ENCODE data around the gene DGLUCY.

DGLUCY gene

DNA sequence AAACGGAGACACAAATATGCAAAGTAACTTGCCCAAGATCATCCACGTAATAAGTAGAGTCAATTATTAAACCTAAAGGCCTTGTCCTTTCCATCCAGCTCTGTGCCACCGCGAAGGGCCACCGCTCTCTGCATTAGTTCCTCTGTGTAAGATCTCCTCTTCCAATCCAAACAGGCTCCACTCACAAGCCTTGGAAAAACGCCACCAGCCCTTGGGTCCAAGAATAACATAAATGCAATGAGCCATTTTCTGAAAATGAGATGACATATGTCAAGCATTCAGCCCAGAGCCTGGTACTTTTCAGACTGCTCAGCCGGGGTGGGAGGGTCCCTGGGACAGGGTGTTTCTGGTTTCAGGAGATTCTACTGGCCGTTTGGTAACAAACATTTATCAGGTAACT is 30.0 kb downstream of the DGLUCY start:
- Histone ChIP-seq H3K36me3 (replicated peaks) (no peaks in the 10 kb centered on the region), H3K27ac (no peak overlapping the region), H3K27me3 (replicated peaks) (no peaks in the 10 kb centered on the region), H3K4me3 (ENCODE audit: low read depth, low read length) (no peak overlapping the region)
- TF ChIP-seq, protein P1, sequence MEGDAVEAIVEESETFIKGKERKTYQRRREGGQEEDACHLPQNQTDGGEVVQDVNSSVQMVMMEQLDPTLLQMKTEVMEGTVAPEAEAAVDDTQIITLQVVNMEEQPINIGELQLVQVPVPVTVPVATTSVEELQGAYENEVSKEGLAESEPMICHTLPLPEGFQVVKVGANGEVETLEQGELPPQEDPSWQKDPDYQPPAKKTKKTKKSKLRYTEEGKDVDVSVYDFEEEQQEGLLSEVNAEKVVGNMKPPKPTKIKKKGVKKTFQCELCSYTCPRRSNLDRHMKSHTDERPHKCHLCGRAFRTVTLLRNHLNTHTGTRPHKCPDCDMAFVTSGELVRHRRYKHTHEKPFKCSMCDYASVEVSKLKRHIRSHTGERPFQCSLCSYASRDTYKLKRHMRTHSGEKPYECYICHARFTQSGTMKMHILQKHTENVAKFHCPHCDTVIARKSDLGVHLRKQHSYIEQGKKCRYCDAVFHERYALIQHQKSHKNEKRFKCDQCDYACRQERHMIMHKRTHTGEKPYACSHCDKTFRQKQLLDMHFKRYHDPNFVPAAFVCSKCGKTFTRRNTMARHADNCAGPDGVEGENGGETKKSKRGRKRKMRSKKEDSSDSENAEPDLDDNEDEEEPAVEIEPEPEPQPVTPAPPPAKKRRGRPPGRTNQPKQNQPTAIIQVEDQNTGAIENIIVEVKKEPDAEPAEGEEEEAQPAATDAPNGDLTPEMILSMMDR (IDR thresholded peaks at IDR 0.05; ENCODE audit: low read depth, low read length, missing control alignments): no peak
- DNase-seq: no peak
- in situ Hi-C loops (cut with HindIII; ENCODE audit: low pct_ligation_motif_present, low sequenced_read_pairs): no loop called here

DNA sequence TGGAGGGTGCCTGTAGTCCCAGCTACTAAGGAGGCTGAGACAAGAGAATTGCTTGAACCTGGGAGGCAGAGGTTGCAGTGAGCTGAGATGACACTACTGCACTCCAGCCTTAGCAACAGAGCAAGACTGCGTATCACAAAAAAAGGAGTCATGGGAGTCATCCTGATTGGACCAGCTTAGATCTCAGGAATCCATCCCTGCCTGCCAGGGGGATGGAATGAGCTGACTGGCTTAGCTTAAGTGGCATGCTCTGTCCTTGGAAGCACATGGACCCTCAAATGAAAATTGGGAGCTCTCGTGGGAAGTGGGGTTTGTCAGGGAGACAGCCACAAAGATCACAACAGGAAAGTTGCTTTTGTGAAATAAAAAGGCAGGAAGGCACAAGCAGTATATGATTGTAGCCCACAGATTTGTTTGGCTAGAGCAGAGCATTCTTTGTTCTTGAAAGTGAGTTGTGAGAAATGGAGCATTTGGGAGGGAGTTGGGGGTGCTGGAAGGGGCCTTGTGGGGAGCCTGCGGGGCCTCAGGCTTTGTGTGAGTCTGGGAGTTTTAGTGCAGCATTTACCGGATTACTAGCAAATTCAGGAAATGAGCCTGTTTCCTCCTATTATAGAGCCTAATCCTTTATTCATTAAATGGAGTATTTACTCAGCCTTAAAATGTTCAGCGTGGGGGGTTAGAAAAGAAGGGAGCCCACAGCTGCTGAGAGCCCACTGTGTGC is 30.7 kb downstream of the DGLUCY start:
- Histone ChIP-seq H3K27me3 (replicated peaks) (no peaks in the 10 kb centered on the region), H3K4me3 (ENCODE audit: low read depth, low read length) (no peak overlapping the region), H3K36me3 (replicated peaks) (no peaks in the 10 kb centered on the region), H3K27ac (no peak overlapping the region)
- in situ Hi-C loops (cut with HindIII; ENCODE audit: low pct_ligation_motif_present, low sequenced_read_pairs): no loop called here
- DNase-seq: peak; percentile 48
- TF ChIP-seq, protein P1 (IDR thresholded peaks at IDR 0.05; ENCODE audit: low read depth, low read length, missing control alignments): no peak

DNA sequence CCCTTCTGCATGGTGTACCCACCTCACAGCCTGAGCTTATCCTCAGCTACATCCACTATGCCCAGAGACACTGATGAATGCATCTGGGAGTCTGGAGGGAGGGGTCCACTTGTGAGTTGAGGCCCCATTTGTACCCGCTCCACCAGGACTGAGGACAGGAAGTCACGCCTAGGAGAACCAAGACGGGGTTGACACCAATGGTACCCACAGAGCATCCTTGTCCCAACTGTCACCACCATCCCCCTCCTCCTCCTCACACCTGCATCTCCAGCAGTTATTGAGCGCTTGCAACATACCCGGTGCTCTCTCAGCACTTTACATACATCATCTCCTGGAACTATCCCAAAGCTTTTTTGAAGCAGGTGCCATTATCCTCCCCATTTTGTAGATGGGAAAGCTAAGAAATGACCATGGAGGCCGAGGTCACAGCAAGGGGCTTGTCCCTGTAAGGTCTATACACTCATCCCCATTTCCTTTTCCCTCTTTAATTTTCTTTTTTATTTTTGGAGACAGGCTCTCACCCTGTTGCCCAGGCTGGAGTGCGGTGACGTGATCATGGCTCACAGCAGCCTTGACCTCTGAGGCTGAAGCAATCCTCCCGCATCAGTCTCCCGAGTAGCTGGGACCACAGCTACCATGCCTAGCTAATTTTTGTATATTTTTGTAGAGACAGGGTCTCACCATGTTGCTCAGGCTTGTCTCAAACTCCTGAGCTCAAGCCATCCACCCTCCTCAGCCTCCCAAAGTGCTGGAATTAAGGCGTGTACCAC is 31.7 kb downstream of the DGLUCY start:
- TF ChIP-seq, protein P1 (IDR thresholded peaks at IDR 0.05; ENCODE audit: low read depth, low read length, missing control alignments): no peak
- in situ Hi-C loops (cut with HindIII; ENCODE audit: low pct_ligation_motif_present, low sequenced_read_pairs): no loop called here
- Histone ChIP-seq H3K4me3 (ENCODE audit: low read depth, low read length) (no peak overlapping the region), H3K36me3 (replicated peaks) (no peaks in the 10 kb centered on the region), H3K27me3 (replicated peaks) (no peaks in the 10 kb centered on the region), H3K27ac (no peak overlapping the region)
- no peak for DNase-seq

DNA sequence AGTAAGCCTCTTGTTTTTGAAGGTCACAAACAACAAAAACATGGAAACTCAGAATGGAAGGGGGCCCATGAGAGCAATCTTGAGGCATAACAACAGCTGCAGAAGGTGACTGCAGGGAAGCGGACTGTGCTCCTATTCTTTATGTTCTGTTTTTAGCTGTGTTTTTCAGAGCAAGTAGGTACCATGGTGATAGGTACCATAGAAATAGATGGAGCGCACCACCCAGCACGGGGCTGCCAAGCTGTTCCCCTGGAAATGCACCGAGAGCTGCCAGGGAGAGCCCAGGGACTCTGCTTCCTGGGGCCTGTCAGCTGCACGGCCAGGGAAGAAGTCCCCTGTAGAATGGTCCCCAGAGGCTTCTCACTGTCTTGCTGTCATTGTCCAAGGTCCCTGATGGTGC is 32.8 kb downstream of the DGLUCY start:
- no peaks in the 10 kb centered on the region for H3K36me3 ChIP-seq (replicated peaks)
- no peak overlapping the region for H3K27ac ChIP-seq
- no peaks in the 10 kb centered on the region for H3K27me3 ChIP-seq (replicated peaks)
- no peak for DNase-seq
- TF ChIP-seq, protein P1 (IDR thresholded peaks at IDR 0.05; ENCODE audit: low read depth, low read length, missing control alignments): no peak
- in situ Hi-C loops (cut with HindIII; ENCODE audit: low pct_ligation_motif_present, low sequenced_read_pairs): no loop called here
- H3K4me3 ChIP-seq (ENCODE audit: low read depth, low read length): no peak overlapping the region

DNA sequence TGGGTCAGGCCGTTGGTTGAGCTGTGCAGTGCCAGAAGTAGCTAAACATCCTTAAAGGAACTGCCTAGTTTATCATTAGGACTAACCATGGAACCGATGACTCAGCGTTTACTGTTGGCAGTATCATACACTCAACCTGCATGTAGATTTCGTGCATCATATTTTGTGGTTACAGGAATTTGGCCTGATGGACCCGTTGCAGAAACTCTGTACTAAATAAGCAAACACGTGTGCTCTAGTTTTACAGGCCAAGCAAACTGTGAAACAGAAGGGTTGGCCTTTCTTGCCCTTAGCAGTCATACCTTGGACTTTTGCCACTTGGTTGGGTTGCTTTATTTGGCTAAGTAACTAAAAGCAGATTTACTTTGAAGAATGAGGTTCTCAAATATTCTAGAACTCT is 35.6 kb downstream of the DGLUCY start:
- Histone ChIP-seq H3K36me3 (replicated peaks) (no peaks in the 10 kb centered on the region), H3K4me3 (ENCODE audit: low read depth, low read length) (no peak overlapping the region), H3K27ac (no peak overlapping the region), H3K27me3 (replicated peaks) (no peaks in the 10 kb centered on the region)
- in situ Hi-C loops (cut with HindIII; ENCODE audit: low pct_ligation_motif_present, low sequenced_read_pairs): no loop called here
- DNase-seq: peak; percentile 94
- TF ChIP-seq, protein P1 (IDR thresholded peaks at IDR 0.05; ENCODE audit: low read depth, low read length, missing control alignments): no peak

All from brain microvascular endothelial cell (primary cell).